Measurements from ENCODE around the gene NCR2.

- no peak for TF ChIP-seq CTCF (conservative IDR thresholded peaks at IDR 0.05)
- TF ChIP-seq ZFX (IDR thresholded peaks at IDR 0.05) = no peak
These were observed 9.3 kb upstream of the NCR2 start for GRCh38 chr6:41326092-41326491.

Measured in C4-2B (cell line).